GM20000 (cell line): ENCODE data around the gene HMGB2.

Experiments used
- DNase-seq: peaks from one replicate; pipeline ENCODE4 v3.0.0; 2012; ENCODE audit warnings: low spot score
- TF ChIP-seq, protein P1 (sequence below): IDR thresholded peaks from 2 replicates; pipeline ENCODE4 v1.5.1; 2012; ENCODE audit warnings: mild to moderate bottlenecking, control low read depth; ENCODE audit errors: extremely low read depth, missing control alignments

HMGB2 gene

DNA sequence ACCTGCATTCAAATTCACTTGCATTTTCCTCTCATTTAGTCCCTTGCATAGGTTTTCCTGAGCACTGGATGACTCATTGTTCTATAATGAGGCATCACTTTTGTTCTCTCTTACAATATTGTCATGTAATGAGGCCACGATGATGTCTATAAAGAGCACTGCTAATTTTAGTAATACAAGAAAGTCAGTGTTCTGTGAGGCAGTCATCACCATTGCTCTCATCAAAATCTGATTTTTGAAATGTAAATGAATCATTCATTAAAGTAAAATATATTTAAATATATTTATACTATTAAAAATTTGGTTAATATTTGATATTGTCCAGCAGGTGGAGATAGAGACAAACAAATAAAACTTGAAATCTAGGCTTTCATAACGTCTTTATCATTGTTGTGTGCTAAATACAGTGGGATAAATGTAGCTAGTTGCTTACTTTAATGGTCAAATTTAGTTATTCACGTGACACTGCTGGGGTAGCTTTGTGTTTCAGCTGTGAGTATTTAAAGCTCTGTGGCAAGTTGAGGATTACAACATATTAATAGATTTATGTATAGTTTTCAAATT lies 15.4 kb downstream of the HMGB2 start:
- TF ChIP-seq, protein P1, sequence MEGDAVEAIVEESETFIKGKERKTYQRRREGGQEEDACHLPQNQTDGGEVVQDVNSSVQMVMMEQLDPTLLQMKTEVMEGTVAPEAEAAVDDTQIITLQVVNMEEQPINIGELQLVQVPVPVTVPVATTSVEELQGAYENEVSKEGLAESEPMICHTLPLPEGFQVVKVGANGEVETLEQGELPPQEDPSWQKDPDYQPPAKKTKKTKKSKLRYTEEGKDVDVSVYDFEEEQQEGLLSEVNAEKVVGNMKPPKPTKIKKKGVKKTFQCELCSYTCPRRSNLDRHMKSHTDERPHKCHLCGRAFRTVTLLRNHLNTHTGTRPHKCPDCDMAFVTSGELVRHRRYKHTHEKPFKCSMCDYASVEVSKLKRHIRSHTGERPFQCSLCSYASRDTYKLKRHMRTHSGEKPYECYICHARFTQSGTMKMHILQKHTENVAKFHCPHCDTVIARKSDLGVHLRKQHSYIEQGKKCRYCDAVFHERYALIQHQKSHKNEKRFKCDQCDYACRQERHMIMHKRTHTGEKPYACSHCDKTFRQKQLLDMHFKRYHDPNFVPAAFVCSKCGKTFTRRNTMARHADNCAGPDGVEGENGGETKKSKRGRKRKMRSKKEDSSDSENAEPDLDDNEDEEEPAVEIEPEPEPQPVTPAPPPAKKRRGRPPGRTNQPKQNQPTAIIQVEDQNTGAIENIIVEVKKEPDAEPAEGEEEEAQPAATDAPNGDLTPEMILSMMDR: no peak
- no peak for DNase-seq

- DNase-seq: no peak
Measured at GRCh38 chr4:173318240-173318639, 15.9 kb downstream of the HMGB2 start.

DNA sequence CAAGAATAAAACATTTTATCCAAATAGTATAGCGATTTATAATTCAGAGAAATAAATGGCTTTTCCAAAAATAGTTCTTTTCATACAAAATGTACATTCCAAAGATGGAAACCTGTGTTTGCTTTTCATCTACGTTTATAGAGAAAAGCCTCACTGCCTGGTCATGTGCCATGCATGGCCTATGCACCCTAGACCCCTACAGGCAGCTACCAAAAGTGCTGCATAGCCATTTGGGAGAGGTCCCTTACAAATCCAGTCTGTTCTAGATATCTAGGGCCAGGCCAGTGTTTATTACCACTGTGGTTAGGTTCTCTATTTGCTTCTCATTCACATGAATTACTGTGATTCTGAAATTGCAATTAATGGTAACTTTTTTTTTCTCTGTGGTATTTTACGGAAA lies 17.2 kb downstream of the HMGB2 start:
- TF ChIP-seq, protein P1: no peak
- no peak for DNase-seq

More at GRCh38 chr4:173318240-173318639, 15.9 kb downstream of the HMGB2 start:
- TF ChIP-seq, protein P1: no peak

GRCh38 chr4:173316060-173316459 lies 18.1 kb downstream of the HMGB2 start:
- TF ChIP-seq, protein P1: no peak
- DNase-seq: no peak

DNA sequence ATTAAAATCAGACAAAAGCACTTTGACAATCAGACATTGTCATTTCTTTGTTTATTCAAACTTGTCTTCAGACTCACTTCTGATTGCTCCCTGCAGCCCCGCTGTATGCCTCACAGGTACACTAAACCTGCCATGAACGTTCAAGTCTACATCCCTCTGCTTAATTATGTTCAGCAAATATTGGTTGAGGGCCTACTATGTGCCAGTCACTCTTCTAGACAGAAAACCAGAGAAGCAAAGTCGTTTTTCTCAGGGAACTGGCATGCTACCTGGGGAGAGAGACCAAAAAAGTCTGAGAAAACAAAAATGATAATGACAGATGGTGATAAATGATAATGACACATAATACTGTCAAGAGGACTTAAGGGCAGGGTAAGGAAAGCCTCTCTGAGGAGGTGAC lies 19.4 kb downstream of the HMGB2 start:
- DNase-seq: no peak
- TF ChIP-seq, protein P1: no peak

GRCh38 chr4:173311368-173311767 lies 22.8 kb downstream of the HMGB2 start:
- no peak for DNase-seq
- TF ChIP-seq, protein P1: no peak

DNA sequence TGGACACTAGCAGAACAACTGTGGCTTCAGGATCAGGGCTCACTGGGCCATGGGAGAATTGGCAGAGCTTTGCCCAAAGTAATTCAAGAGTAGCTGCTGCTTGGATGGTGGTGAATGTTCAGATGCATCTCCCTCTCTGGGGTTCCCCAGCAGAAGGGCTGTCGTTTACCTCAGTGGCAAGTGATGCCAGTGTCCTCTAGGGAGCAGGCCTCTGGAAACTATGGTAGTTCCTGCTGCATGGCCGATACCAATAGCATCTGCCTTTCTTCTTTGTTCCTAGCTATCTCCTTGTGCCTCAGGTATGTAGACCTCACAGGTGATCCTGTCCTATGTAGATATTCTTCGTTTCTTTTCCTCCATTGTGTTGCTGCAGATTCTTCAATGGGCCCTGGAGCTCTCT lies 26.4 kb downstream of the HMGB2 start:
- DNase-seq: no peak
- TF ChIP-seq, protein P1: no peak
